GDM1 (cell line): Measurements from ENCODE around the gene FUT7.
A peak's percentile ranks its signal among the peaks of the same experiment; 100 is the strongest.

ENCODE experiments used
- DNase-seq: peaks from one replicate; lab custom pipeline; 2025; lab: John Stamatoyannopoulos, UW

Gene FUT7, protein sequence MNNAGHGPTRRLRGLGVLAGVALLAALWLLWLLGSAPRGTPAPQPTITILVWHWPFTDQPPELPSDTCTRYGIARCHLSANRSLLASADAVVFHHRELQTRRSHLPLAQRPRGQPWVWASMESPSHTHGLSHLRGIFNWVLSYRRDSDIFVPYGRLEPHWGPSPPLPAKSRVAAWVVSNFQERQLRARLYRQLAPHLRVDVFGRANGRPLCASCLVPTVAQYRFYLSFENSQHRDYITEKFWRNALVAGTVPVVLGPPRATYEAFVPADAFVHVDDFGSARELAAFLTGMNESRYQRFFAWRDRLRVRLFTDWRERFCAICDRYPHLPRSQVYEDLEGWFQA

GRCh38 chr9:137031904-137032640 is at the start of gene FUT7:
Gene FUT7, minus strand, starts transcription at chr9:137032088. Its CDS starts 97 bp downstream, at chr9:137031991.
- peak; percentile 38 for DNase-seq

DNA sequence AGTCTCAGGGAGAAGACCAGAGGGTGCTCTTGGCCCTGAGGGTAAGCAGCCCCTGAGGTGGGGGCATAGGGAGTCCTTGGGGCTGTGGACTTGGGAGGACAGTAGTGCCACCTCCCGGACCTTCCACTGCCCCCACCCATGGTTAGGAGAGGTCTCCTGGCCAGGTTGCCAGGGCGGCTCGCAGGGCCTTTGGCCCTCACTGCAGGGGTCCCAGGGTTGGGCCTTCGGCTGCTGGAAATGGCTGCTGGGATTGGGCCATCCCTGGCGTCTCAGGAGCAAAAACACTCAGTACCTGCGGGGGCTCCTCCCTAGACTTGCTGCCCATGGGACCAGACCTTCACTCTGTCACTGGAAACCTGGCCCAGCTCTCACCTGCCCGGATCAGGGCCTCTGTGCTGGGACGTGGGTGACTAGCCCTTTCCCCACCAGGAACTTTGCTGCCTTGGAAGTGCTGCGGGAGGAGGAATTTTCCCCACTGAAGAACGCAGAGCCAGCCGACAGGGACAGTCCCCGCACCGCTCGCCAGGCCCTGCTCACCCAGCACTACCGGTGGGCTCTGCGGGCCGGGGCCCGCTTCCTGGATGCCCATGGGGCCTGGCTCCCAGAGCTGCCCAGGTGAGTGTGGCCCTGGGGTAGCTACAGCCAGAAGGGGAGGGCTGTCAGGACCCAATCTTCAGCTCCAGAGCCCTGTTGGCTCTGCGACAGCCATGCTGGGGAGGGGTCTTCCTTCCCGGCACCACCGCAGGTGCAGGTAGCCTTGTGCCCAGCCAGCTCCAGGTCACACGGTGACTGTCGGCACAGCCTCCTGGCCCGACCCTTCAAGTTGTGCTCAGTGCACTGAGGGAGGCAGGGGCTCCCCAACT is 48.6 kb upstream of the FUT7 start:
- DNase-seq = no peak

DNA sequence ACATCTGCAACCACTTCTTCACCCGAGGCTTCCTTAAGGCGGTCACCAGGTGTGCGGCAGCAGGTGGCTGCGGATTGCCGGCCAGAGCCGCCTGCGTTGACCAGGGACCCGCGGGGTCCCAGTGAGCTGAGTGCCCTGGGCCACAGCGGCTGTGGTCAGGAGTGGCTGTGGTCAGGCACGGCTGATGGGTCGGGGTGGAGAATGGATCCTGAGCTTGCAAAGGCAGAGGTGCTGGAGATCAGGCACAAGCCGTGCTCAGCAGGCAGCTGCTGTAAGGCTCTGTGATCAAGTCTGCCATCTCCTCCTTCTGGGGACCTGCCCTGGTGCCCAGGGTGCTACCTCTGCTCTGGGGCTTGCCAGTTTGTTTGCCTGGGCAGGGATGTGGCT is 47.5 kb upstream of the FUT7 start:
- DNase-seq = no peak

- DNase-seq = no peak
These were observed 47.0 kb upstream of the FUT7 start for GRCh38 chr9:137078701-137079400.

- no peak for DNase-seq
These were observed 46.1 kb upstream of the FUT7 start for GRCh38 chr9:137077758-137078693.

DNA sequence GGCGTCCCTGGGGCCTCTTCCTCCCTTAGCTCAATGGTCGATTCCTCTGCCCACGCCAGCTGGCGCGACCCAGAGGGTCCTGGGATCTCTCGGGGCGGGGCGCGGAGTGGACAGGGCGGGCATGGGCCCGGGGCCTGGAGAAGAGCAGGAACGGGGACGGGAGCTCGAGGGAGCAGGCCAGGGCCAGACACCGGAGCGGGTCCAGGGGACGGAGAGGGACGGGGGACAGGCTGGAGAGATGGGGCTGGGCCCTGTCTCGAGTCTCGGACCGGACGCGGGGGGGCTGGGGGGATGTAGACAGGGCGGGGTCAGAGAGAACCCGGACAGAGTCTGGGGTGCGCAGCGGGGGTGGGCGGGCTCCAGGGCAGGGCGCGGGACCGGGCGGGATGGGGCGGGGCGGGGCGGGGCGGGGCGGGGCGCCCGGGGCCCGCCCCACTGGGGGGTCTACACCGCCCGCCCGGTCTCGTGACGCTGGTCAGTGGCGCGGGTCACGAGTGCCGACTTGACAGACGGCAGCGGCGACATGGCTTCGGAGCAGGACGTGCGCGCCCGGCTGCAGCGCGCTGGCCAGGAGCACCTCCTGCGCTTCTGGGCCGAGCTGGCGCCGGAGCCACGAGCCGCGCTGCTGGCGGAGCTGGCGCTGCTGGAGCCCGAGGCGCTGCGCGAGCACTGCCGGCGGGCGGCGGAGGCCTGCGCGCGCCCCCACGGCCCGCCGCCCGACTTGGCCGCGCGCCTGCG is 45.3 kb upstream of the FUT7 start, which contains the start of gene UAP1L1:
UAP1L1 (plus strand) TSS at position 508 of the 738 bp plus-strand sequence; CDS start at position 524, 16 bp downstream.
- DNase-seq = peak; percentile 11

- DNase-seq = no peak
These were observed 44.7 kb upstream of the FUT7 start for GRCh38 chr9:137076636-137077009.

DNA sequence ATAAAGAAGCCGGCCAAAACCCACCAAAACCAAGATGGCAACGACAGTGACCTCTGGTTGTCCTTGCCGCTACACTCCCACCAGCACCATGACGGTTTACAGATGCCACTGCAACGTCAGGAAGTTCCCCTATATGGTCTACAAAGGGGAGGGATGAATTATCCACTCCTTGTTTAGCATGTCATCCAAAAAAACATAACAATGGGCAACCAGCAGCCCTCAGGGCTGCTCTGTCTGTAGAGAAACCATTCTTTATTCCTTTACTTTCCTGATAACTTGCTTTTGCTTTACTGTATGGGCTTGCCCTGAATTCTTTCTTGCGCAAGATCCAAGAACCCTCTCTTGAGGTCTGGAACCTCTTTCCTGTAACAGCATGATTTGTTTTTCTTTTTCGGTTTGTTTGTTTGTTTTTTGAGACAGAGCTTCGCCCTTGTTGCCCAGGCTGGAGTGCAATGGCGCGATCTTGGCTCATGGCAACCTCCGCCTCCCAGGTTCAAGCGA is 43.4 kb upstream of the FUT7 start:
- DNase-seq = no peak

- no peak for DNase-seq
These were observed 42.9 kb upstream of the FUT7 start for GRCh38 chr9:137074657-137075274.

DNA sequence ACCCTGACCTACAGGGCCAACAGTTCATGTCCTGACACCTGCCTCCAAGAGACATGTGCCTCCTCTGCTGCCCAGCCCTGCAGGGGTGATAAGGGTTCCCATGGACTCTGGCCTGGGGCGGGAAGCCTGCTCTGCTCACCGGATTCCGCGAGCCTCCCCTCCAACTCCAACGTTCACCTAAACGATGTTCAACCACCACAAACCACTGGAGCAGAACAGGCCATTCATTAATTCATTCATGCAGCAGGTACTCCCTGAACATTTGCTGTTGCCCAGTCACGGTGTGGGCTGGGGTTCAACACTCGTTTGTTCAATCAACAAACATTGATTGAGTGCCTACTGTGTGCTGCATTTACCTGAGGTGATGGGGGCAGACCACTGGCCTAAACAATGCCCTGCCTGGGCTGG is 42.1 kb upstream of the FUT7 start:
- no peak for DNase-seq

DNA sequence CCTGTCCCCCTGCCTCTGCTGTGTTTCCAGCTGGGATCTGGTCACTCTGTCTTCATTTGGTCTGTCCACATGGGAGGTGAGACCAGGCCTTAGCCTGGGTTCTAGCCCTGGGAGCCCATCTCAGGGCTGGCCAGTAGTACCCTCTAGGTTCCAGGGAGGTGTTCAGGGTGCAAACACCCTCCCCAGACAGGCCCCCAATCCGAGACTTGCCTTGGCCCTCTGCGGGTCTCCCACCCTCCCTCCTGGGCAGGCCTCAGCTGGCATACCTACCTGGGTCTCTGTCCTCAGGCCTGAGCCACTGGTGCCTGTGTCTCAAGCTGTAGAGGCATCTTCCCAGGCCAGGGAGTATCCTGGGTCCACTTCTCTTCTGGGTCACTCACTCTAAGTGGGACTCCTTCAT is 39.4 kb upstream of the FUT7 start:
- no peak for DNase-seq

DNA sequence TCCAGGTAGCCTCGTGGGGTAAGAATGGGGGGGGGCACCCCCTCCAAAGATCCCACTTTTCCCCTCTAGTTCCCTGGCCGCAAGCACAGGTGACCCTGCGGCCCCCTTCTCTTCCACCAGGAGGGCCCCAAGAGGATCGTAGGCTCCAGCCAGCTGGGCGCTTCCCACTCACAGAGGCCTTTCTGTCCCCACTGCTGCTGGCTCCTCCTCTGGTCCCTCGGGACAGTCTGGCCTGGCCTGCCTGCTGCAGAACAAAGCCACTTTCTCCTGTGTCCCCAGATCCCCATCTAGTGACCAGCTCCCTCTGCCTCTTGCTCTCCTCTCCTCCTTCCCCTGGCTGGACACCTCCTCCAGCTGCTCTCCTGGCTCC is 39.0 kb upstream of the FUT7 start:
- DNase-seq = no peak

GRCh38 chr9:137070201-137070905 is 38.5 kb upstream of the FUT7 start, which contains the start of gene SAPCD2:
Gene SAPCD2, minus strand, starts transcription at chr9:137070557. Its CDS starts 97 bp downstream, at chr9:137070460.
- DNase-seq = peak; percentile 86

GRCh38 chr9:137069508-137070091 is 37.7 kb upstream of the FUT7 start:
- DNase-seq = no peak

DNA sequence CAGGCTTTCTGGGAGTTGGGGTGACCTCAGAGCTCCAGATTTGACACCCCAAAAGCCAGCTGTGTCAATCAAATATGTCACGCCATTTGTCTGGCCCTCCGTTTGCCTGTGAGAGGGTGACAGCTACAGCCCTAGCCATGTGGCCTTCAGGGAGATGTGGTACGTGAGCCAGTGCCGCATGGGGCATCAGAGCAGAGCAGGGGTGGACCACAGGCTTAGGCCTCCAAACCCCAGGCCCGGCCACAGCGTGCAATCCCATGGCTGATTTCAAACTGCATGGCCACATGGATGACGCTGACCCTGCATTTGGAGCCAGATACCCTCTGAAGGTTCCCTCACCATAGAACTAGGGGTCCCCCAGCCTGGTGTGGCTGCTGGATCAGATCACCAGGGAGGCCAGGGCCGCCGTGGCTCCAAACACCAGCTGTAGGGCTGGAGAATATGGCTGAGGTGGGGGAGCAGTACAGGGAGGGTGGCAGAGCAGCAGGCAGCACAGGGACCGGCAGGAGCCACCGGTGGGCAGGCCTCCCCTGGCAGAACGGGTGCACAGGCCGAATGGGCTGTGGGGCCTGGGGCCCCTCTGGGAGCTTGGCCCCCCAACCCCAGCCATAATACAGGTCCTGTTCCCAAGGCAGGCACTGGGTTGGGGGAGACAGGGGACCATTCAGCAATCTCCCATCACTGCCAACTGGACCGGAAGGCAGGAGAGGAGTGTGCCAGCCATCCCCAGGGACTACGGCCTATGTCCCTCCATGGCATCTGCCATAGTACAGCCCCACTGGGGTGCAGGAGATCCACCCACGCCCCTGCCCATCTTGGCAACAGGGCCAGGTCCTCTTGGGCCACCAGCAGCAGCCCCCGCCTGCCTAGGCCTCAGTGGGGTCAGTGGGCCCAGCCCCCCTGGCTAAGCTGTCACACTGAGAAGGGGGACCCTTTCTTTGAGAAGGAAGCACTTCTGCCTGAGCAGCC is 36.9 kb upstream of the FUT7 start:
- DNase-seq = no peak

- DNase-seq = peak; percentile 66
These were observed 36.1 kb upstream of the FUT7 start for GRCh38 chr9:137067860-137068538.
